ENCODE results near the gene KCNIP4.

The KCNIP4 gene

GRCh38 chr4:21890231-21890630, 58.3 kb downstream of the KCNIP4 start:
- Histone ChIP-seq H3K36me3 (ENCODE audit: insufficient read depth, insufficient read length, low read length) (no peaks in the 10 kb centered on the region), H3K9me3 (ENCODE audit: insufficient read depth, low read length) (no peaks in the 10 kb centered on the region), H3K4me1 (ENCODE audit: insufficient read depth, insufficient read length) (no peaks in the 10 kb centered on the region), H3K9ac (ENCODE audit: insufficient read length, low read depth) (no peak overlapping the region), H3K4me3 (ENCODE audit: insufficient read length, low read depth) (no peak overlapping the region), H3K27me3 (ENCODE audit: insufficient read depth, insufficient read length) (no peaks in the 10 kb centered on the region)
- TF ChIP-seq SUZ12 (IDR thresholded peaks at IDR 0.05; ENCODE audit: extremely low read depth, insufficient read depth, insufficient read length) (no peak), ZNF274 (IDR thresholded peaks at IDR 0.05; ENCODE audit: low read depth, low read length) (no peak), YY1 (IDR thresholded peaks at IDR 0.05; ENCODE audit: insufficient read depth, insufficient read length) (no peak)
- no peak for DNase-seq (ENCODE audit: low read depth, low spot score)

DNA sequence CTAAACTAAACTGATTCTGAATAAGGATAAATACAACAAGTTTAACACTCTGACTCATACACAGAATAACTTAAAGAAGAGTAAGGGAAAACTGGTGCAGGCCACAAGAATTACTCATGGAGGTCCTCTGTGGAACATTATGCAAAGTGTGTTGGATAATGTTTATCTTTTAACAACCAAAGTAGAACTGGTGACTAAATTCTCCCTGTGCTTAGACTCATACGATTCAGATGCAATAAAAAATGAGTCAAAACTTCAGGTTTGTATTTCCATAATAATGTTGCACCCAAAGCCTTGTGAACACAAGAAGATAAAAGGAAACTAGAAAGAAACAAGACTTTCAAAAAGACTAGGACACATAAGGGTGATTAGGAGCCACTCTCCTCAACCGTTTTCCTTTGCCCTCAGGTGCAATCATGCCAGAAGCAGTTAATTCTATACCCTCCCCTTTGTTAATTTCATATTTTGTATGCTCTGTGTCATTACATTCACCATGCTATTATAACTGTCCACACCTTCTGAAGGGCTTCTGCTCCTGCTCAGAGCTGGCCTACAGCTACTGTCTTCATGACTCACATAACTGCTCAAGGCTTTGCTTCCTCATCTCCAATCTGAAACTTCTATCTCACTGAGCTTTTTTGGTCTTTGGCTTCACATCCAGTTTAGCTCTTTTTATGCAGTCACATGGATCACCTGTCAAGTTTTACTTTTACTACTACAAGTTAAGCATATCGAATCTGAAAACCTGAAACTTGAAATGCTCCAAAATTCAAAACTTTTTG, 60.2 kb downstream of the KCNIP4 start:
- Histone ChIP-seq H3K36me3 (ENCODE audit: insufficient read depth, insufficient read length, low read length) (no peaks in the 10 kb centered on the region), H3K4me1 (ENCODE audit: insufficient read depth, insufficient read length) (no peaks in the 10 kb centered on the region), H3K9me3 (ENCODE audit: insufficient read depth, low read length) (no peaks in the 10 kb centered on the region), H3K4me3 (ENCODE audit: insufficient read length, low read depth) (no peak overlapping the region), H3K27me3 (ENCODE audit: insufficient read depth, insufficient read length) (no peaks in the 10 kb centered on the region), H3K9ac (ENCODE audit: insufficient read length, low read depth) (no peak overlapping the region)
- TF ChIP-seq SUZ12 (IDR thresholded peaks at IDR 0.05; ENCODE audit: extremely low read depth, insufficient read depth, insufficient read length) (no peak), ZNF274 (IDR thresholded peaks at IDR 0.05; ENCODE audit: low read depth, low read length) (no peak), YY1 (IDR thresholded peaks at IDR 0.05; ENCODE audit: insufficient read depth, insufficient read length) (no peak)
- DNase-seq (ENCODE audit: low read depth, low spot score) = no peak

GRCh38 chr4:21887481-21887880, 61.1 kb downstream of the KCNIP4 start:
- no peak for TF ChIP-seq YY1 (IDR thresholded peaks at IDR 0.05; ENCODE audit: insufficient read depth, insufficient read length)
- TF ChIP-seq SUZ12 (IDR thresholded peaks at IDR 0.05; ENCODE audit: extremely low read depth, insufficient read depth, insufficient read length) = no peak
- no peak for TF ChIP-seq ZNF274 (IDR thresholded peaks at IDR 0.05; ENCODE audit: low read depth, low read length)
- no peak overlapping the region for H3K4me3 ChIP-seq (ENCODE audit: insufficient read length, low read depth)
- H3K36me3 ChIP-seq (ENCODE audit: insufficient read depth, insufficient read length, low read length) = no peaks in the 10 kb centered on the region
- H3K4me1 ChIP-seq (ENCODE audit: insufficient read depth, insufficient read length) = no peaks in the 10 kb centered on the region
- H3K9me3 ChIP-seq (ENCODE audit: insufficient read depth, low read length) = no peaks in the 10 kb centered on the region
- DNase-seq (ENCODE audit: low read depth, low spot score) = no peak
- no peak overlapping the region for H3K9ac ChIP-seq (ENCODE audit: insufficient read length, low read depth)
- no peaks in the 10 kb centered on the region for H3K27me3 ChIP-seq (ENCODE audit: insufficient read depth, insufficient read length)

DNA sequence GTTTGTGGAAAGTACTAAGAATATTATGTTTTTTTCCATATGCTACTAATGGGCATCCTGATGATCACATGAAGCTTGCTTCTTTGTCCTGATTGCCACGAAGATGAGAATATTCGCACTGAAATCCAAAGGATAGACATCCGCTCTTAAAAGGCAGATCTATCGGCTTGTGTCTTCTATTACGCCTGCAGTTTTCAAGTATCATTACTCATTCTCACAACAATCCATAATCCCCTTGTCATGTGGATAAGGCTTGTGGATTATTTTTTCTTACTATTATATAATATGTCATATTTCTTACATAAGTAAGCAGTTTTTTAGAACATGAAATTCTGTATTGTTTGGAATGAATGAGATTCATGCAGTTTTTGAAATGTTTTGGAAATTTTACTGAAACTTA, 62.8 kb downstream of the KCNIP4 start:
- H3K36me3 ChIP-seq (ENCODE audit: insufficient read depth, insufficient read length, low read length) = no peaks in the 10 kb centered on the region
- H3K4me3 ChIP-seq (ENCODE audit: insufficient read length, low read depth) = no peak overlapping the region
- no peak for TF ChIP-seq YY1 (IDR thresholded peaks at IDR 0.05; ENCODE audit: insufficient read depth, insufficient read length)
- TF ChIP-seq ZNF274 (IDR thresholded peaks at IDR 0.05; ENCODE audit: low read depth, low read length) = no peak
- no peak for TF ChIP-seq SUZ12 (IDR thresholded peaks at IDR 0.05; ENCODE audit: extremely low read depth, insufficient read depth, insufficient read length)
- no peaks in the 10 kb centered on the region for H3K9me3 ChIP-seq (ENCODE audit: insufficient read depth, low read length)
- no peaks in the 10 kb centered on the region for H3K4me1 ChIP-seq (ENCODE audit: insufficient read depth, insufficient read length)
- no peaks in the 10 kb centered on the region for H3K27me3 ChIP-seq (ENCODE audit: insufficient read depth, insufficient read length)
- H3K9ac ChIP-seq (ENCODE audit: insufficient read length, low read depth) = no peak overlapping the region
- no peak for DNase-seq (ENCODE audit: low read depth, low spot score)

DNA sequence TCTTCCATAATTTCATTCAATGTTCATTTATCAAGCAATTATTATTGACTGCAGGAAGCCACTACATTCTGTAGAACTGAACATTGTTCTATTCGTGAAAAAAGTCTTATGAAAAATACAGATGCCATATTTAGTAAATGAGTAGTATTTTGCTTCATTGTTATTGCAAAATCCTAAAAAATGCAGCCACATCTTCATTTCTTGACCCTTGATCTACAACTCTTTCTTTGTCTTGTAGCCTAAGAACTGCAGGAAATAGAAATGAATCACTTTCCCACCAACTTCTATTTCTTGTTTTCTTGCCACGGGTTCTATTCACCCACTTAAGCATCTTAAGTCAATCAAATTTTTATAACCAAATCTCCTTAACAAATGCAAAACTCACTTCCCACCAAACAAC, 63.3 kb downstream of the KCNIP4 start:
- TF ChIP-seq YY1 (IDR thresholded peaks at IDR 0.05; ENCODE audit: insufficient read depth, insufficient read length) = no peak
- no peak for TF ChIP-seq ZNF274 (IDR thresholded peaks at IDR 0.05; ENCODE audit: low read depth, low read length)
- no peak for TF ChIP-seq SUZ12 (IDR thresholded peaks at IDR 0.05; ENCODE audit: extremely low read depth, insufficient read depth, insufficient read length)

GRCh38 chr4:21884615-21885014, 64.0 kb downstream of the KCNIP4 start:
- no peak for DNase-seq (ENCODE audit: low read depth, low spot score)
- Histone ChIP-seq H3K27me3 (ENCODE audit: insufficient read depth, insufficient read length) (no peaks in the 10 kb centered on the region), H3K4me3 (ENCODE audit: insufficient read length, low read depth) (no peak overlapping the region), H3K9ac (ENCODE audit: insufficient read length, low read depth) (no peak overlapping the region), H3K9me3 (ENCODE audit: insufficient read depth, low read length) (no peaks in the 10 kb centered on the region), H3K4me1 (ENCODE audit: insufficient read depth, insufficient read length) (no peaks in the 10 kb centered on the region), H3K36me3 (ENCODE audit: insufficient read depth, insufficient read length, low read length) (no peaks in the 10 kb centered on the region)
- TF ChIP-seq ZNF274 (IDR thresholded peaks at IDR 0.05; ENCODE audit: low read depth, low read length) (no peak), SUZ12 (IDR thresholded peaks at IDR 0.05; ENCODE audit: extremely low read depth, insufficient read depth, insufficient read length) (no peak), YY1 (IDR thresholded peaks at IDR 0.05; ENCODE audit: insufficient read depth, insufficient read length) (no peak)

More for the DNA sequence above, 63.3 kb downstream of the KCNIP4 start:
- Histone ChIP-seq H3K9ac (ENCODE audit: insufficient read length, low read depth) (no peak overlapping the region), H3K9me3 (ENCODE audit: insufficient read depth, low read length) (no peaks in the 10 kb centered on the region), H3K27me3 (ENCODE audit: insufficient read depth, insufficient read length) (no peaks in the 10 kb centered on the region), H3K4me3 (ENCODE audit: insufficient read length, low read depth) (no peak overlapping the region), H3K36me3 (ENCODE audit: insufficient read depth, insufficient read length, low read length) (no peaks in the 10 kb centered on the region), H3K4me1 (ENCODE audit: insufficient read depth, insufficient read length) (no peaks in the 10 kb centered on the region)
- DNase-seq (ENCODE audit: low read depth, low spot score) = no peak

- Histone ChIP-seq H3K9me3 (ENCODE audit: insufficient read depth, low read length) (no peaks in the 10 kb centered on the region), H3K4me1 (ENCODE audit: insufficient read depth, insufficient read length) (no peaks in the 10 kb centered on the region), H3K9ac (ENCODE audit: insufficient read length, low read depth) (no peak overlapping the region), H3K4me3 (ENCODE audit: insufficient read length, low read depth) (no peak overlapping the region), H3K27me3 (ENCODE audit: insufficient read depth, insufficient read length) (no peaks in the 10 kb centered on the region), H3K36me3 (ENCODE audit: insufficient read depth, insufficient read length, low read length) (no peaks in the 10 kb centered on the region)
- no peak for DNase-seq (ENCODE audit: low read depth, low spot score)
- TF ChIP-seq YY1 (IDR thresholded peaks at IDR 0.05; ENCODE audit: insufficient read depth, insufficient read length) (no peak), ZNF274 (IDR thresholded peaks at IDR 0.05; ENCODE audit: low read depth, low read length) (no peak), SUZ12 (IDR thresholded peaks at IDR 0.05; ENCODE audit: extremely low read depth, insufficient read depth, insufficient read length) (no peak)
Observed at GRCh38 chr4:21882051-21882839, 66.3 kb downstream of the KCNIP4 start.
